Fibroblast of the aortic adventitia (primary cell): ENCODE results near the gene FOXL1. TPM values are rescaled to one million over a fixed set of nuclear protein-coding genes. Genes with fewer than 3 reads are reported as not detected.

ENCODE experiments used
- DNase-seq: peaks from one replicate; pipeline ENCODE4 v3.0.0-alpha.2; 2010; ENCODE audit warnings: low read depth
- H3K4me3 ChIP-seq: 2 replicates; pipeline ENCODE4 v1.5.1; 2011; ENCODE audit warnings: low read depth, mild to moderate bottlenecking, control low read depth, low read length, moderate library complexity
- CTCF ChIP-seq: IDR thresholded peaks from 2 replicates; pipeline ENCODE4 v1.5.1; 2011; ENCODE audit warnings: mild to moderate bottlenecking, low read length, control low read depth, inconsistent platforms; ENCODE audit not compliant: insufficient read depth
- total RNA-seq: library from RNA; depleted of rRNA; stranded (reverse); fragments of >200 nt; gene quantifications from 2 replicates; pipeline ENCODE4 v1.2.3, GENCODE V29; 2012; ENCODE audit warnings: low replicate concordance

Gene FOXL1
- total RNA-seq, 1 donor, result 5.8 TPM

GRCh38 chr16:86572041-86572521 lies 6.3 kb upstream of the FOXL1 start:
- H3K4me3 ChIP-seq, result peak overlapping the region; percentile 35
- DNase-seq, result no peak
- TF ChIP-seq CTCF, result no peak

DNA sequence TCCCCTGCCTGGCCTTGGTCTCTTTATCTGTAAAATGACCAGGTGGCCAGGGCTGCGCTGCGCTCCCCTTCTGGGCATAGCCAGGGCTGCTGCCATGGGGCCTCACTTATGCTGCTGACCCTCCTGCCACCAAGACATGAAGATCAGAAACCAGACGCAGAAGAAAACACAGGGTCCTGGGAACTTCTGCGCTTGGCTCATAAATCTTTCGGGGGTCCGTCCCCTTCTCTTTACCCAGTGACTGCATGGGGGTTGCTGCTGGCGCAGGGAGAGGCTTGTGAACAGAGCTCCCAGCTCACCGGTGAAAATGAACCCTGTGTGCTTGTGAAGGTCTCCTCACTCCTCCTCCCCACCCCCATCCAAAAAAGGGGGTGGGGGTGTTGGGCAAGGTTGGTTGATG lies 5.7 kb upstream of the FOXL1 start:
- no peak overlapping the region for H3K4me3 ChIP-seq
- no peak for DNase-seq
- TF ChIP-seq CTCF, result no peak

- DNase-seq, result no peak
- TF ChIP-seq CTCF, result no peak
- no peak overlapping the region for H3K4me3 ChIP-seq
Observed at GRCh38 chr16:86573215-86573614, 5.1 kb upstream of the FOXL1 start.

- no peak for DNase-seq
- no peak for TF ChIP-seq CTCF
- no peak overlapping the region for H3K4me3 ChIP-seq
Observed at GRCh38 chr16:86573646-86574508, 4.5 kb upstream of the FOXL1 start.

DNA sequence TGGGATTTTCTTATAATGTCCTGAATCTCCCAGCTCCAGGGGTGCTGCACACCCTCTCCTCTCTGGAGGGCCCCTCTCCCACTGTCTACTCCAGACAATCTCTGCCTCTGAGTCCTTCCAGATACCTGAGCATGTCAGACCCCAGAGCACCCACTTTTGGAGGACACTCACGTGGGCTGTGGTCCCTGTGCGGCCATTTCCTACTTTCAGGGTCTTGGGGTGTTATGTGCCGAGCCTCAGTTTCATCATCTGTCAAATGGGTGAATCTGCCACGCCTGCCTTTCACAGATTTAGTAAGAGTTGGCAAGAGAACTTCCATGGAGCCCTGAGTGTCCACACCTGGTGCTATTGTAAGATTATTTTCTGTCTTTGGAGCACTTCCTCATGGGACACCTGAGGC lies 3.7 kb upstream of the FOXL1 start:
- no peak for TF ChIP-seq CTCF
- DNase-seq, result no peak

GRCh38 chr16:86575095-86575685 lies 3.2 kb upstream of the FOXL1 start:
- DNase-seq, result no peak
- H3K4me3 ChIP-seq, result peak overlapping the region; percentile 22
- no peak for TF ChIP-seq CTCF

More for the DNA sequence above, 3.7 kb upstream of the FOXL1 start:
- no peak overlapping the region for H3K4me3 ChIP-seq
